Esophagus (tissue), 2 donors: ENCODE measurements around the gene P3H2. TPM values are rescaled to one million over a fixed set of nuclear protein-coding genes. Genes with fewer than 3 reads are reported as not detected.

Experiments
- H3K27ac ChIP-seq, 2 donors: one replicate each; pipeline ENCODE4 v1.5.1; 2013; ENCODE audit warnings: low read depth in 2 of 2, mild to moderate bottlenecking in 2 of 2, inconsistent platforms in 1 of 2, low read length in 1 of 2, moderate library complexity in 1 of 2
- H3K27me3 ChIP-seq, 2 donors: one replicate each; pipeline ENCODE4 v1.6.1; 2013; ENCODE audit warnings: low read length in 2 of 2, control low read depth in 1 of 2, mild to moderate bottlenecking in 1 of 2; ENCODE audit not compliant: insufficient read depth in 2 of 2, control insufficient read depth in 1 of 2
- H3K36me3 ChIP-seq, 2 donors: one replicate each; pipeline ENCODE4 v1.6.1; 2013; ENCODE audit warnings: low read length in 1 of 2; ENCODE audit not compliant: control insufficient read depth in 2 of 2, insufficient read depth in 2 of 2
- H3K4me1 ChIP-seq, 2 donors: one replicate each; pipeline ENCODE4 v1.6.1; 2013; ENCODE audit warnings: low read length in 1 of 2; ENCODE audit not compliant: control insufficient read depth in 2 of 2, insufficient read depth in 2 of 2
- H3K4me3 ChIP-seq, 2 donors: one replicate each; pipeline ENCODE4 v1.5.1; 2013; ENCODE audit warnings: low read length in 2 of 2, mild to moderate bottlenecking in 2 of 2, low read depth in 1 of 2, moderate library complexity in 1 of 2
- H3K9me3 ChIP-seq, 2 donors: one replicate each; pipeline ENCODE4 v1.6.1; 2013; ENCODE audit warnings: mild to moderate bottlenecking in 2 of 2, low read depth in 1 of 2, low read length in 1 of 2, moderate library complexity in 1 of 2; ENCODE audit not compliant: control insufficient read depth in 2 of 2, insufficient read depth in 1 of 2
- WGBS, 2 donors: extraction: QIAGEN DNeasy Blood & Tissue Kit; methylation state at CpG; one replicate each; pipeline ENCODE4 v1.1.7; 2013; 5-methylcytosine and 5-hydroxymethylcytosine counted together
- polyA plus RNA-seq, 2 donors: library from polyadenylated mRNA; stranded (reverse); fragments of 200-250 nt; gene quantifications; one replicate each; pipeline ENCODE4 v1.2.3, GENCODE V29; 2013
- donor health status: healthy with polysubstance abuse.
- donor health status: Bipolar disorder and iron deficiency.

P3H2 gene
- polyA plus RNA-seq, 2 donors, result 4.9 to 9.8 TPM

GRCh38 chr3:189908646-189909045, 212.1 kb downstream of the P3H2 start:
- no peak overlapping the region for H3K4me3 ChIP-seq

GRCh38 chr3:189907803-189908202, 212.9 kb downstream of the P3H2 start:
- Histone ChIP-seq H3K27ac (no peak overlapping the region), H3K36me3 (no peaks in the 10 kb centered on the region), H3K4me3 (no peak overlapping the region), H3K4me1 (no peaks in the 10 kb centered on the region), H3K27me3 (no peaks in the 10 kb centered on the region), H3K9me3 (no peaks in the 10 kb centered on the region)
- 85 to 88% methylated on average over 6 of the region's 6 CpGs for WGBS, 2 donors

More at GRCh38 chr3:189908646-189909045, 212.1 kb downstream of the P3H2 start:
- Histone ChIP-seq H3K27ac (peak overlapping the region in 1 of 2 donors; percentile 74), H3K9me3 (no peaks in the 10 kb centered on the region), H3K27me3 (no peaks in the 10 kb centered on the region), H3K4me1 (no peaks in the 10 kb centered on the region), H3K36me3 (no peaks in the 10 kb centered on the region)

Other genes starting within 250 kb of the P3H2 start
- gene CLDN1, start 201.5 kb upstream of the P3H2 start, polyA plus RNA-seq, result 10 to 100 TPM; 27.1 to 28.8 TPM